Progenitor cell of endocrine pancreas (in vitro differentiated cells): ENCODE data around the gene USP15. TPM values are rescaled to one million over a fixed set of nuclear protein-coding genes. Genes with fewer than 3 reads are reported as not detected.

ENCODE experiments used
- DNase-seq: peaks from one replicate; pipeline ENCODE4 v3.0.0; 2021; ENCODE audit warnings: low spot score; ENCODE audit not compliant: unreplicated experiment
- H3K27ac Mint-ChIP-seq: 2 replicates; pipeline ENCODE4 v1.8.0; 2021; ENCODE audit warnings: mild to moderate bottlenecking, moderate library complexity, mixed read lengths
- H3K27me3 Mint-ChIP-seq: 2 replicates; pipeline ENCODE4 v1.8.0; 2021; ENCODE audit warnings: mixed read lengths
- H3K36me3 Mint-ChIP-seq: 2 replicates; pipeline ENCODE4 v1.8.0; 2022; ENCODE audit warnings: mixed read lengths; ENCODE audit not compliant: insufficient read depth
- H3K4me1 Mint-ChIP-seq: 2 replicates; pipeline ENCODE4 v1.8.0; 2021; ENCODE audit warnings: low read depth, mixed read lengths
- H3K4me3 Mint-ChIP-seq: 2 replicates; pipeline ENCODE4 v1.8.0; 2021; ENCODE audit warnings: low read depth, mild to moderate bottlenecking, moderate library complexity, mixed read lengths
- H3K9me3 Mint-ChIP-seq: 2 replicates; pipeline ENCODE4 v1.8.0; 2021; ENCODE audit warnings: low read depth, mixed read lengths
- total RNA-seq: library from RNA; stranded (reverse); gene quantifications from 2 replicates; pipeline ENCODE4 v1.2.1, GENCODE V29; 2021
- TF ChIP-seq, protein P1 (sequence below): fragments of 200-600 bp; sonication (generic); IDR thresholded peaks from one replicate; pipeline ENCODE4 v1.5.0; 2021; ENCODE audit warnings: antibody characterized with exemption, mild to moderate bottlenecking; ENCODE audit not compliant: unreplicated experiment

The USP15 gene
- total RNA-seq, 1 donor from 2014 or later, result 43.3 TPM

DNA sequence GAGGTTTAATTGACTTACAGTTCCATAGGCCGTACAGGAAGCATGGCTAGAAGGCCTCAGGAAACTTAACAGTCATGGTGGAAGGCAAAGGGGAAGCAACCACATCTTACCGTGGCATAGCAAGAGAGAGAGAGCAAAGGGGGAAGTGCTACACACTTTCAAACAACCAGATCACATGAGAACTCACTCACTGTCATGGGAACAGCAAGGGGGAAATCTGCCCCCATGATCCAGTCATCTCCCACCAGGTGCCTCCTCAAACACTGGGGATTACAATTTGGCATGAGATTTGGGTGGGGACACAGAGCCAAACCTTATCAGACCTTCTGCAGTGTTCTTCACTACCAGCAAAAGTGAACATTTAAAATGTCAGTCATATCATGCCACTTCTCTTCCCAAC is 58.9 kb downstream of the USP15 start:
- H3K36me3 Mint-ChIP-seq, result peaks cover 25% of the 10 kb centered on the region
- no peaks in the 10 kb centered on the region for H3K4me1 Mint-ChIP-seq
- TF ChIP-seq, protein P1, sequence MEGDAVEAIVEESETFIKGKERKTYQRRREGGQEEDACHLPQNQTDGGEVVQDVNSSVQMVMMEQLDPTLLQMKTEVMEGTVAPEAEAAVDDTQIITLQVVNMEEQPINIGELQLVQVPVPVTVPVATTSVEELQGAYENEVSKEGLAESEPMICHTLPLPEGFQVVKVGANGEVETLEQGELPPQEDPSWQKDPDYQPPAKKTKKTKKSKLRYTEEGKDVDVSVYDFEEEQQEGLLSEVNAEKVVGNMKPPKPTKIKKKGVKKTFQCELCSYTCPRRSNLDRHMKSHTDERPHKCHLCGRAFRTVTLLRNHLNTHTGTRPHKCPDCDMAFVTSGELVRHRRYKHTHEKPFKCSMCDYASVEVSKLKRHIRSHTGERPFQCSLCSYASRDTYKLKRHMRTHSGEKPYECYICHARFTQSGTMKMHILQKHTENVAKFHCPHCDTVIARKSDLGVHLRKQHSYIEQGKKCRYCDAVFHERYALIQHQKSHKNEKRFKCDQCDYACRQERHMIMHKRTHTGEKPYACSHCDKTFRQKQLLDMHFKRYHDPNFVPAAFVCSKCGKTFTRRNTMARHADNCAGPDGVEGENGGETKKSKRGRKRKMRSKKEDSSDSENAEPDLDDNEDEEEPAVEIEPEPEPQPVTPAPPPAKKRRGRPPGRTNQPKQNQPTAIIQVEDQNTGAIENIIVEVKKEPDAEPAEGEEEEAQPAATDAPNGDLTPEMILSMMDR, result no peak
- H3K9me3 Mint-ChIP-seq, result peaks cover 6% of the 10 kb centered on the region
- DNase-seq, result no peak
- H3K4me3 Mint-ChIP-seq, result no peak overlapping the region
- no peak overlapping the region for H3K27ac Mint-ChIP-seq
- H3K27me3 Mint-ChIP-seq, result no peaks in the 10 kb centered on the region

DNA sequence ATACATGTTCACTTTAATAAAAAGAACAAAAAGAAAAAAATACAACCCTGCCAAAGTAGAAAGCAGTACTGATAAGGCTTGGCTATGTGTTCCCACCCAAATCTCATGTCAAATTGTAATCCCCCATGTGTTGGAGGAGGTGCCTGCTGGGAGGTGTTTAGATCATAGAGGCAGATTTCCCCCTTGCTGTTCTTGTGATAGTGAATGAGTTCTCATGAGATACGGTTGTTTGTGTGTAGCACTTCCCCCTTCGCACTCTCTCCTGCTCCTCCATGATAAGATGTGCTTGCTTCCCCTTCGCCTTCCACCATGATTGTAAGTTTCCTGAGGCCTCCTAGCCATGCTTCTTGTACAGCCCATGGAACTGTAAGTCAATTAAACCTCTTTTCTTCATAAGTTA is 59.9 kb downstream of the USP15 start:
- H3K27me3 Mint-ChIP-seq, result no peaks in the 10 kb centered on the region
- TF ChIP-seq, protein P1, result no peak
- H3K4me3 Mint-ChIP-seq, result no peak overlapping the region
- H3K36me3 Mint-ChIP-seq, result peaks cover 25% of the 10 kb centered on the region
- H3K9me3 Mint-ChIP-seq, result peaks cover 6% of the 10 kb centered on the region
- H3K4me1 Mint-ChIP-seq, result no peaks in the 10 kb centered on the region
- DNase-seq, result no peak
- no peak overlapping the region for H3K27ac Mint-ChIP-seq

DNA sequence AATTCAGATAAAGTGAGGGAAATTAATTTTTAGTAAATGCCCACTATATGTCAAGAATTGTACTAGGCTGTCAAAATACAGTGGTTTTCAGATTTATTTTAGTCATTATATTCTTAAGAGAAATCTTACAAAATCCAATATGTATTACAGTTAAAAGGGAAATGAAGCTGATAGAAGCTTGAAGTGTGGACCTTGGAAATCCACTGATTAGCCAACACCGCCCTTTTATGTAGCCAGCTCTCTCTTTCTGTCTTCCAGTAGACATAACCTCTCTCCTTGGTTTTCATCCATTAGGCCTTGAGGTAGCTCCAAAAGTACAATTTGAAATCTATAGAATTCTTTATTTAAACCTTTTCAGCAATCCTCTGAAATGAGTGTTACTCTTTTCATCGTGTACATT is 63.2 kb downstream of the USP15 start:
- Mint-ChIP-seq H3K27ac (no peak overlapping the region), H3K9me3 (peaks cover 6% of the 10 kb centered on the region), H3K36me3 (peaks cover 20% of the 10 kb centered on the region), H3K27me3 (no peaks in the 10 kb centered on the region), H3K4me3 (no peak overlapping the region), H3K4me1 (no peaks in the 10 kb centered on the region)
- no peak for DNase-seq
- TF ChIP-seq, protein P1, result no peak

DNA sequence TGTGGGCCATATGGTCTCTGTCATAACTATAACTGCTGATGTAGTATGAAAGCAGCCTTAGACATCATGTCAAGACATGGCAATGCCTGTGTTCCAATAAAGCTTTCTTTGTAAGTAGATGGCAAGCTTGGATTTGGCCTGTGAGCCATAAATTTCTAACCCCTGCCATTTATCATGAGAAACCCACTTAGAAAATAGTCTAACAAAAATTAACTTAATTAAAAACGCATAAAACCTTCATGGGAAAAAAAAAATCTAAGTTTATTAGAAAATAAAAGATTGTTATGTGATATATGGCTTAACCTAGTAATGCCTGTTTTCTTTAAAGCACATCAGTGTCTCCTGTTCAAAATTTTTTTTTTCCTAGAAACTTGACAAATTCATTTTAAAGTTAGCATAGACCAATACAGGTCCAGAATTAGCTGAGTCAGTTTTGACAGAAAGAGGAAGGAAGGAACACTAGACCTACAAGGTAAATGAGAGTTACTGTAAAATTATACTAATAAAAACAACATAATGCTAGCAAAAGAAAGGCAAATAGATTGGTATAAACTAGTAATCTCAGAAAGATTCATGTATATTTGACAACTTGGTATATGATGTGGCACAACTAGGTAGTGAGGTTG is 68.2 kb downstream of the USP15 start:
- DNase-seq, result no peak
- TF ChIP-seq, protein P1, result no peak
- Mint-ChIP-seq H3K4me3 (no peak overlapping the region), H3K27ac (no peak overlapping the region), H3K36me3 (peaks cover 2% of the 10 kb centered on the region), H3K4me1 (no peaks in the 10 kb centered on the region), H3K9me3 (no peaks in the 10 kb centered on the region), H3K27me3 (no peaks in the 10 kb centered on the region)

DNA sequence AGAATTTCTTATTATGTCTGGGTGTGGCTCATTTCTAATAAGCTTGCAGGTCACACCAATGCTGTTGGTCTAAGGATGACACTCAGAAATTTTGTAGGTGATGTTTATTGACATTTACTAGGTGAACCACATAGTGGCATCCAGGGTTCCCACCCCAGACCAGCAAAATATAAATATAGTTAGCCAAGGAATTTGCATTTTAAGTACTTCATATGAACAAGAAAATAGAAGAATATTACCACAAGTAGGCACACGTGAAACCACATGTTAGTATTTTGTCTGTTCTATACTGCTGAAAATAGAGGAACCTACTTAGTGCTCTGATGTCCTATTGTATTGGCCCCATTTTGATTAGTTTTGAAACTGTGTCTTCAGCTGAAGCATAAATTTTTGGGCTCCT is 71.1 kb downstream of the USP15 start:
- Mint-ChIP-seq H3K27me3 (no peaks in the 10 kb centered on the region), H3K27ac (no peak overlapping the region), H3K9me3 (no peaks in the 10 kb centered on the region), H3K4me1 (no peaks in the 10 kb centered on the region), H3K4me3 (no peak overlapping the region), H3K36me3 (peaks cover 2% of the 10 kb centered on the region)
- no peak for DNase-seq
- TF ChIP-seq, protein P1, result no peak
